CD4-positive, alpha-beta T cell treated with Interleukin-17A for 4 hours (primary cell): Measurements from ENCODE around the gene KCP.
"Not testable (repeated sequence)": the region's sequence is repeated elsewhere in the genome, so short reads cannot be mapped to it uniquely, and the experiment has no call there.

Experiments used
- DNase-seq: peaks from one replicate; pipeline ENCODE4 v3.0.0-alpha.2; 2020; ENCODE audit warnings: mixed read lengths

Gene KCP

GRCh38 chr7:128919881-128920799 lies 9.6 kb upstream of the KCP start:
- no peak for DNase-seq

DNA sequence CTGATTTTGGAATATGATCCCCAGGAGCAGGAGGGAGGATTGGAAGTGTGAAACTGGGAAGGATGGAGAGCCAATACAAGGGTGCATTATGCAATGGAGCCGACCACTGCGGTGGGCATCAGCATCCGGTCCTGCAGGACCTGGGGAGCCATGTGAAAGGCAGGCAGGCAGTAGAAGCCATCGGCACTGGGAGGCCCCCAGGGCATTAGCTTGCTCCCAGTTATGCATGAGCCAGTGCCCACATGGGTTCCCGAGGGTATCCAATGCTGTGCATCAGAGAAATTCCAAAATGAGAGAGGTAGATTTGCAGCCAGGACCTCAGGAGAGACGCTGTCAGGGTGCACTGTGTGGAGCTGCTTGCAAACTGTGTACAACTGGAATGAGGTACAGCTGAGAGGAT lies 8.7 kb upstream of the KCP start:
- no peak for DNase-seq

- no peak for DNase-seq
These were observed 7.6 kb upstream of the KCP start for GRCh38 chr7:128918016-128918665.

GRCh38 chr7:128917122-128917521 lies 6.6 kb upstream of the KCP start:
- no peak for DNase-seq

DNA sequence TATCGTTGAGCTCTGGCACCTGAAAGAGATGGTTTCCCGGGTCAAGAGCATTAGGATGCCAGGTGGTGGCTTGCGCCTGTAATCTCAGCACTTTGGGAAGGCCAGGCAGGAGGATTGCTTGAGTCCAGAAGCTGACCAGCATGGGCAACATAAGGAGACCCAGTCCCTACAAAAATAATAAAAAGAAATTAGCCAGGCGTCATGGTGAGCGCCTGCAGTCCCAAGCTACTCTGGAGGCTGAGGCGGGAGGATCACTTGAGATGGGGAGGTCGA lies 6.1 kb upstream of the KCP start:
- DNase-seq: no peak

GRCh38 chr7:128915841-128916642 lies 5.5 kb upstream of the KCP start:
- DNase-seq: no peak

- no peak for DNase-seq
These were observed 4.8 kb upstream of the KCP start for GRCh38 chr7:128915271-128915819.

DNA sequence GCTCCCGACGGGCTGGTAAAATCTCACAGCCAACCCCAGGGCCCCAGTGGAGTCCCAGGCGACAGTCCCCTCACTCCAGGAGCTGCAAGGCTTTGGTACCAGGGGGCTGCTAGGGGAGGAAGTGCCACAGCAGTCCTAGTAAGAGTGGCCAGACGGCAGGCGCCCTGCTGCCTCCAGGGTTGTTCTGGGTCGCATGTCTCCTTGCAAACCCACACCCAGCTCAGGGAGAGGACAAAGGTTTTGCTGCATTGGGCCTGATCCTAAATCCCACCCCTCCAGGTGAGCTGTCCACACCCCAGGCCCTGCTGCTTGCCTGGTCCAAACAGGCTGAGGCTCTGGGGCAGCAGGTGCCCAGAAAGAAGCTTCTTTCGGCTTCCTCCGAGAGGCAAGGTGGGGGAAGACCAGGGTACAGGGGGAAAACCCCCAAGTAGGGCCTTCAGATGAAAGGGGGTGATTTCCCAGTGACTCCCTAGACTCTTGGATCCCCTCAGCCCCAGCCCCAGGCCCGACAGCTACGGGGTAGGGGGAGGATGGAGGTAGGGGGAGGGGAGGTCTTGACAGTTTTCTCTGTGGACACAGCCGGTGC lies 4.2 kb upstream of the KCP start:
- DNase-seq: no peak

GRCh38 chr7:128913870-128914565 lies 3.5 kb upstream of the KCP start:
- DNase-seq: no peak

- not testable (repeated sequence) for DNase-seq
These were observed 2.4 kb upstream of the KCP start for GRCh38 chr7:128912709-128913495.

DNA sequence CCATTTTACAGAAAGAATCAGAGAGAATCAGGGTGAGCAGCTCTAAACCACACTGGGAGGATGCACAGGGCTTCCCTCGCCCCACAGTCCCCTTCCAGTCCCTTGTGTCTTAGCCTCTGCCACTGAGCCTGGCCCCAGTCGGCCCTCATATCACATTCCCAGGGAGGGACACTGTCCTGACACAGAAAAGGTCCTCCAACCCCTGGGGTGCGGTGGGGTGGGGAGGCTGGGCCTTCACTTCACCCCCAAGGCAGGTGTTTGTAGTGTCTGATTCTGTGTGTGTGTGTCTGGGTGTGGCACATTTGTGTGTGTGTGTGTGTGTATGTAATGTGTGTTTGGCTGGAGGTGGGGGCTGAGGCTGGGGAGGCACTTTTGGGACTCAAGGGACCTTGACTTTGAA lies 1.8 kb upstream of the KCP start:
- DNase-seq: no peak

- no peak for DNase-seq
These were observed 1.0 kb upstream of the KCP start for GRCh38 chr7:128911423-128912031.

DNA sequence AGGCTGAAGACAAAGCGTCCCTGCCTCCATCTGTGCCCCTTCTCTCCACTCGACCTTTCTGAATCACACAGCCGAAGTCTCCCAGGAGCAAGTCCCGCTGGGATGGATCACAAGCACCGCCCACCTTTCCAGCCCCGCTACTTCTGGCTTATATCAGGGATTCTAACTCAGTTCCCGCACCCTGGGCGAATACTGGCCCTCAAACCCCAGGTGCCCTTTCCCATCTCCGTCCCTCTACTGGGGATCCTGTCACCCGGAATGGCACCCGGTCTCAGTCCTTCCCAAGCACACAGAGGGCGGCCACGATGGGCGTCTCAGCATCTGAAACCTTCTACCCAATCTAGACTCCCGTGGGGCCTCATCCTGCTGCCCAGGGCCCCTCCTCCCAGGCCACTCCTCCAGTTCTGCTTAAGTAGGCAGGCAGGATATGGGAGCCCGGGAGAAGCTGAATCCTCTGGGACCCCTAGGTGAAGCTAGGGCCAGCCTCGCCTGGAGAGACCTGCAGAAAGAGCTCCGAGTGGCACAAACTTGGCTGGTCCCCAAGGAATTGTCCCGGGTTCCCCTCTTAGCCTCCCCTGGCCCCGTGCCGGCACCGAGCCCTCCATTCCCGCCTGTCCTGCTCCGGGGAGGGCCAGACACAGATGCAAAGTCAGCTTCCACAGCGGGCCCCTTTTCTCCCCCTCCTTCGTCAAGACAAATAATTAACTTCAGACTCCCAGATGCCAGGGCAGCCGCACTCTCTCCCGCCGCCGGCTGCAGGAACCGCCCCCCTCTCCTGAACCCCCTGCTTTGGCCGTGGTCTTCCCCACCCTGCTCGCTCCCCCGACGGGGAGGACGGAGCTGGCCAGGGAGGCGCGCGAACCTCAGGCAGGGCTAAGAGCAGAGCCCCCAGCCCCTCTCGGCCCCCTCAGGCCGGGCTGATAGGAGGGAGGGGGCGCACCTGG lies 612 bp downstream of the KCP start:
- DNase-seq: no peak

- DNase-seq: no peak
These were observed 1.5 kb downstream of the KCP start for GRCh38 chr7:128908750-128909624.

DNA sequence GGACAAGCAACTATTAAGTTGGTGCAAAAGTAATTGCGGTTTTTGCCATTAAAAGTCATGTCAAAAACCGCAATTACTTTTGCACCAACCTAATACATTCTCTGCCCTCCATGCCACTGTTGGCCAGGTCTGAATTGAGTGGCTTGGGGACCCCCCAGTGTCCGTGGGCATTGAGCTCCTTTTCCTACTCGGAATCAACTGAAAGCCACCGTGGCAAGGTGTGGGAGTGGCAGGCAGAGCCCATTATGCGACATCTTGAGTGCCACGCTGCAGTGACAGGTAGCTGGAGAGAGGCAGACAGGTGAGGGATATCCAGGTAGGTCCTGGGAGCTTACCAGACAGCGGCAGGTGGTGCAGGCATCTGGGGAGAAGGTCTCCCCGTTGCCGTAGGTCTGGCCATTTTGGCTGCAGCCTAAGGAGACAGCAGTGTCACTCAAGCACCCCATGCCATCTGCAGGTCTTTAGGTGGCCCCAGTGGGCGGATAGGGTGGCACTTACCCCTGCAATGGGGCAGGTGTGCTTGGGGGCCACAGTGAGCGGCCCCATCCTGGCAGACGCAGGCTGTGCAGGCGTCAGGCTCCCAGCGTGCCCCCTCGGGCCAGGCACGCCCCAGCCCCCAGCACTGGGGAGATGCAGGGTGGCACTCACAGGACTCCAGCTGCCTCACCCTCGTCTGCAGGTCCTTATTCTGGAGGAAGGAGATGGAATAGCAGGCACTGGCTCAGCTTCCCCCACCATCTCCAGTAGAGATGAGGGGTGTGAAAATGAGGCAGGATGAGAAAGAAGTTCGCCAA lies 3.5 kb downstream of the KCP start:
- no peak for DNase-seq

GRCh38 chr7:128906001-128906765 lies 4.3 kb downstream of the KCP start:
- no peak for DNase-seq
